ENCODE results near the gene CFAP100. TPM values are rescaled to one million over a fixed set of nuclear protein-coding genes. Genes with fewer than 3 reads are reported as not detected.

The CFAP100 gene
- polyA plus RNA-seq, 4 donors: 0.40 to 3.0 (median 1.7) TPM

- no peak for DNase-seq (ENCODE audit: low read depth in 4 of 4, low spot score in 2 of 4)
These were observed 4.6 kb downstream of the CFAP100 start for GRCh38 chr3:126399351-126399735.

GRCh38 chr3:126399756-126400155 is 5.0 kb downstream of the CFAP100 start:
- DNase-seq (ENCODE audit: low read depth in 4 of 4, low spot score in 2 of 4): no peak

- no peak for DNase-seq (ENCODE audit: low read depth in 4 of 4, low spot score in 2 of 4)
These were observed 7.0 kb downstream of the CFAP100 start for GRCh38 chr3:126401611-126402160.

- DNase-seq (ENCODE audit: low read depth in 4 of 4, low spot score in 2 of 4): no peak
These were observed 7.5 kb downstream of the CFAP100 start for GRCh38 chr3:126402178-126402577.

GRCh38 chr3:126402666-126403302 is 8.1 kb downstream of the CFAP100 start:
- DNase-seq (ENCODE audit: low read depth in 4 of 4, low spot score in 2 of 4): no peak

- no peak for DNase-seq (ENCODE audit: low read depth in 4 of 4, low spot score in 2 of 4)
These were observed 11.9 kb downstream of the CFAP100 start for GRCh38 chr3:126406389-126407296.

- no peak for DNase-seq (ENCODE audit: low read depth in 4 of 4, low spot score in 2 of 4)
These were observed 12.8 kb downstream of the CFAP100 start for GRCh38 chr3:126407412-126408044.

- no peak for DNase-seq (ENCODE audit: low read depth in 4 of 4, low spot score in 2 of 4)
These were observed 13.4 kb downstream of the CFAP100 start for GRCh38 chr3:126408099-126408498.

- DNase-seq (ENCODE audit: low read depth in 4 of 4, low spot score in 2 of 4): no peak
These were observed 18.4 kb downstream of the CFAP100 start for GRCh38 chr3:126412841-126413692.

- DNase-seq (ENCODE audit: low read depth in 4 of 4, low spot score in 2 of 4): no peak
These were observed 19.0 kb downstream of the CFAP100 start for GRCh38 chr3:126413693-126414080.

- no peak for DNase-seq (ENCODE audit: low read depth in 4 of 4, low spot score in 2 of 4)
These were observed 19.7 kb downstream of the CFAP100 start for GRCh38 chr3:126414406-126414805.

- DNase-seq (ENCODE audit: low read depth in 4 of 4, low spot score in 2 of 4): no peak
These were observed 20.4 kb downstream of the CFAP100 start for GRCh38 chr3:126414961-126415660.

GRCh38 chr3:126415661-126416591 is 21.2 kb downstream of the CFAP100 start:
- no peak for DNase-seq (ENCODE audit: low read depth in 4 of 4, low spot score in 2 of 4)

GRCh38 chr3:126416943-126417342 is 22.2 kb downstream of the CFAP100 start:
- no peak for DNase-seq (ENCODE audit: low read depth in 4 of 4, low spot score in 2 of 4)

- no peak for DNase-seq (ENCODE audit: low read depth in 4 of 4, low spot score in 2 of 4)
These were observed 22.8 kb downstream of the CFAP100 start for GRCh38 chr3:126417515-126417914.

GRCh38 chr3:126417981-126418530 is 23.3 kb downstream of the CFAP100 start:
- DNase-seq (ENCODE audit: low read depth in 4 of 4, low spot score in 2 of 4): no peak

- DNase-seq (ENCODE audit: low read depth in 4 of 4, low spot score in 2 of 4): no peak
These were observed 24.0 kb downstream of the CFAP100 start for GRCh38 chr3:126418661-126419131.

- no peak for DNase-seq (ENCODE audit: low read depth in 4 of 4, low spot score in 2 of 4)
These were observed 24.5 kb downstream of the CFAP100 start for GRCh38 chr3:126419151-126419703.

Data from left renal cortex interstitium (tissue), 4 donors.